GM12892 (cell line): ENCODE measurements around the gene LAMTOR4.

Experiments
- POLR2A ChIP-seq: IDR thresholded peaks from 2 replicates; pipeline ENCODE4 v1.6.1; 2011; ENCODE audit warnings: low read depth, low read length, control low read depth
- POLR2AphosphoS5 ChIP-seq: IDR thresholded peaks from 2 replicates; pipeline ENCODE4 v1.6.1; 2011; ENCODE audit warnings: low read depth, low read length, control low read depth
- TAF1 ChIP-seq: IDR thresholded peaks from 2 replicates; pipeline ENCODE4 v1.6.1; 2011; ENCODE audit warnings: low read depth, mild to moderate bottlenecking, control low read depth, low read length, borderline replicate concordance

- TF ChIP-seq POLR2AphosphoS5 (no peak), POLR2A (no peak), TAF1 (no peak)
Observed at GRCh38 chr7:100105534-100105933, 43.2 kb upstream of the LAMTOR4 start.
